NCI-H748 treated with DMSO at 0.1 percent for 48 hours (cell line): ENCODE measurements around the gene LHX5.

Source experiments
- DNase-seq: peaks from one replicate; lab custom pipeline; 2025; lab: John Stamatoyannopoulos, UW

LHX5 gene

DNA sequence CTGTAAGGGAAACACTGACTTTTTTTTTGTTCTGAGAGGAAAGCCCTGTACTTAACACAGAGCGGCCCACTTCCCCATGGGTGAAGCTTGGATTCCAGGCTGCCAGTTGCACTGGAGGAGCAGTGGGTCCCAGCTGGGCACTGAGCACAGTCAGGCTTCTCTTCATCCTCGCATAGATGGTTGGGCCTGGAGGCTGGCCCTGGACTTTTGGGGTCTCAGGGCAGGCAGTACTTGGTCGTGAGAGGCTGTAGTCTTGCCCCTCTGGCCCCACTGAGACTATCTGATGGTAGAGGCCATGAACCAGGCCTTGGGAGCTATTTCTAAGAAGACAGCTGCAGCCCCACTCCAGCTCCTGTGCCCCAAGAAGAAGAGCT is 6.2 kb upstream of the LHX5 start:
- no peak for DNase-seq

DNA sequence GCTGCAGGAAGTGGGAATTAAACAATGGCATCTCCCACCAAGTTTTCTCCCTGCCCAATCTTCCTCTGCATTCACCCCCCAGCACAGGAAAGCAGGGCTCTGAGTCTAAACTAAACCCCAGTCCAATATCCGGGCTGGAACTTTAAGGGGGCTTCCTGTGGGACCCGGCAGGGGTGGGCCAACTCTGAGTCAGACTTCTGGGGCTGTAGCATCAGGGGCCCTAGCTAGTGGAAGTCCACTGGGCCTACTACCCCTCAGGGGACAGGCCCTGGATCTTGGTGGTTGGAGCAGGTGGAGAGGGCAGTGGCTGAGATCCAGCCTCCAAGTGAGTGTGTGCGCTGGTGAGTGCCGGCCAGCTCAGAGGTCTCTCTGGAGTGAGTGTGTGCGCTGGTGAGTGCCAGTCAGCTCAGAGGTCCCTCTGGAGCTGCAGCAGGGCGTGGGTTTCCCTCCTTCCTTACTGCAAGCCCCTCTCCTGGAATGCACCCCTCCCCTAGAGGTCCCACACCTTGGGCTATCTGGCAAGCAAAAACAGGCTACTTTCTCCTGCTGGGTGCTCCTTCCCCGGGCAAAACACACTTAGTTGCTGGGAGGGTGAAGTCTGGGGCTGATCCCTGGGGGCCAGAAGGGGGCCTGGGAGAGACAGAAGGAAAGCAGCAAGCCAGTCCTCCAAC is 5.6 kb upstream of the LHX5 start:
- DNase-seq: no peak

DNA sequence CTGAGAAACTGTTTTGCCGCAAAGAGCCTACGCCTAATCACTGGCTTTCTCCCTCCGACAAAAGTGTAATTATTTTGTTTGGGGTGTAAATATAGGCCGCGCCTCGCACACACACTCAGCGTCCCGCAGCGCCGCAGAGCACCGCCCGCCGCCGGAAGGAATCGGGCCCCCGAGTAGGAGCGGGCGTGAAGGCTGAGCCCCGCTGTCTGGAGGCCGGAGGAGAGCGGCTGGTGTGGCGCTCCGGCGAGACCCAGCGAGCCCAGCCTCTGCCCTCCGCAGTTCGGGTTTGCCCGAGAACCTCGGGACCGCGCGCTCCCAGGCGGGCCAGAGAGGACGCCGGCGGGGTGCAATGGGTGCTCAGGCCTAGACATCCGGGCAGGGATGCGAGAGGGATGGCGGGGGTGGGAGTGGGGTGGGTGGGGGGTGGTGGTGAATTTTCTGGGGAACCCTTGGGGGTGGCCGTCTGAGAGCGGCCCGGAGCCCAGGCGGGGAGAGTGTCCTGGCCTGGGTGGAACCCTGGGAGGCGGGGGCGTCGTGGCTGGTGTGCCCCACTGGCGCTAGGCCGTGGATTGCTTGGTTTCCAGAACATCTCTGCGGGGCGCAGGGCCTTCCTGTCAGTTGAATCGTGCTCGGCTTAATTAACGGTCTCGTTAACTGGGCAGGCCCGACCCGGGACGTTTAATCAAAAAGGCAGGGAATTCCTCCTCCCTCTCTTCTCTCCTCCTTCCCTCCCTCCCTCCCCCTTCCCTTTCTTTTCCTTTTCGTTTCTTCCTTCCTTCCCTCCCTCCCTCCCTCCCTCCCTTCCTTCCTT is 4.7 kb upstream of the LHX5 start:
- DNase-seq: peak; percentile 66

DNA sequence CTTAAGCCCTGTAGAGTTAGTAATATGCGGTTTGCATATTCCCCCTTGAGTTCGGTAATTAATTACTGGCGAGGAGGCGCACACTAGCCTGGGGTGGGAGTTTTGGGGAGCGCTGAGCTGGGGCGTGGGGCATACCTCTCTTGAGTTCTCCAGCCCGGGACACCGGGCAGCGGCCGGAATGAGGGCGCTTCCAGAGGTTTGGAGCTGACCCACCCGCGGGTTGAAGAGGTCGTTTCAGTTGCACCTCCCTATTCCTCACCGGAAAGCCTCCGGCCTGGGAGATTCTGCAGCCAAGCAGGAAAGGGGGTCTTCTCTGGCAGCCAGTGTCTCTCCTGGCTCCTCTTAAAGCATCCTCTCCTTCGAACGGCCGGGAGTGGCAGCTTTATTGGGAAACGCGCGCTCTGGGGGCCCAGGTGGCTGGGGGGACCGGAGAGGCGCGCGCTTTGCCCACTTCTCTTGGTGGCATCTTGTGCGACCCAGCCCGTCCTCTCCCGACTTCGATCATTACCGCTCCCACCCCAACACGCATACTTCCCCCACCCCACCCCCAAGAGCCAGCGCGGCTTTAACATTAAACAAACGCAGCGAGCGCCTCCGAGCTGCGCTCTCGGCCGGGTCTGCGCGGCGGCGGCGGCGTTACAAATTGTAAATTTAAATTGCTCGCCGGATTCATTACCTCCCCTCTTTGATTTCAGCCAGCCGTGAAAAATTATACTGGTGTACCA is 3.9 kb upstream of the LHX5 start:
- DNase-seq: no peak

DNA sequence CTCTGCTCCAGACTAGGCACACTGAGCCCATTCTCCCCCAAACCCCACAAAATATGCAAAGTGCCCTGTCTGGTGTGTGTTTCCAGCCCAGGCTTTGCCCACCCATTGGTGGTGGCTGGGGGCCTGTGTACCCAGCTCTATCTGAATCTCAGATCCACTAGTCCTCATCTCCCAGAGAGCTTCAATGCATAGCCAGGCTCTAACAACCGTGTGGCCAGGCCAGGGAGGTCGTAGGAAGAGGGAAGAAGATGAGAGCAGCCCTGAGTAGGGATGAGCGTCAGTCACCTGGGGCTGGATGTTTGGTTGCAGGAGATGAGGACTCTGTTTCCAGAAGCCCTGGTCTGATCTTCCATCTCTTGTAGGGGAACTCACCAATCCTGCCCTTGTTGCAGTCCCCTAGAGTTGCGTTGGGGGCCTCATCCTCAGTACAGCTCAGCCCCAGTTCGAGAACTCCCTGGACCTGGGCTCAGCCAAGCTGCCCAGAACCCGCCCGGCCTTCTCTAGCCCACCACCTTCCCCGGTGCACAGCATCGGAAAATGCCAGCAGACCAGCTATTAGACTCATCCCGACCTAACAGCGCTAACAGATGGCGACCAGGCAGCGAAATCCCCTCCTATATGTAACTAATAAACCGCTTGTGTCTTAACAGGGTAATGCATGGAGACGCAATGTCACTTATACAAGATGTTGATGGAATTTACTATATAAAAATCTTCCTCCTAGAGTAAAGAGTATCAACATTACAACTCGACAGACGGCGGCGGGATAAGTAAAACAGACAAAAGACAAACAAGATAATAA is 3.2 kb upstream of the LHX5 start:
- DNase-seq: no peak

DNA sequence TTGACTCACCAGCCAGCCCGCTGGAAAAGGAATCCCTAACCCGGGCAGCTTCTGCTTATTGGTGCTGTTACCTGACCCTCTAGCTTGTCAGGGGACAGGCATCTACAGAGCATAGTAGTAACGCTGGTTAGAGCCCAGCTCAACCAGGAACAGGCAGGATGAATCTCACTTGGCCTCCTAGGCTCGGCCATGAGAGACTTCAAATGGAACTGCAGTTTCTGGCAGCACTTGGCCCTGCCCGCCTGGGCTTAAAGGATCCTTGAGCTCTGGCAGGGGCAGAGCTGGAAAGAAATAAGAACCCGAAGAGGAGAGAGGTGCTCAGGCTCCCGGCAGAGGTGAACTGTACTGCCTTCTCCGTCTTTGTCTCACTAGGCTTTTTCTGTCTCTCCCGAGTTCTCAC is 2.3 kb upstream of the LHX5 start:
- no peak for DNase-seq

DNA sequence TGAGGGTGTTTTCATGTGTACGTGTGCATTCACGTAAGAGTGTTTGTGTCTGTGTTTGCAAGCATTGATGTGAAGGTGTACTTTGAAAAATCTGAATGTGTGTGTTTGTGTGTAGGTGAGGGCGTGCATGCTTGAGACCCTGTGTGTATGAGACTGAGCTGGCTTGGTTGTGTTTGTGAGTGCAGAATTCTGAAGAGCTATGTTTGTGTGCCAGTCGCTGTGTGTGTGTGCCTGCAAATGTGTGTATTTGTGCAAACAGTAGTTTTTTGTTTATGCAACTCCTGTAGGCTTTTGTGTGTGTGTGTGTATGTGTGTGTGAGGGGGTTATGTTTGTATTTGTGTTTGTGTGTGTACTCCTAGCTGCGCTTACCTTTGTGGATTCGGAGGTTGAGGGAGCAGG is 1.7 kb upstream of the LHX5 start:
- DNase-seq: no peak

DNA sequence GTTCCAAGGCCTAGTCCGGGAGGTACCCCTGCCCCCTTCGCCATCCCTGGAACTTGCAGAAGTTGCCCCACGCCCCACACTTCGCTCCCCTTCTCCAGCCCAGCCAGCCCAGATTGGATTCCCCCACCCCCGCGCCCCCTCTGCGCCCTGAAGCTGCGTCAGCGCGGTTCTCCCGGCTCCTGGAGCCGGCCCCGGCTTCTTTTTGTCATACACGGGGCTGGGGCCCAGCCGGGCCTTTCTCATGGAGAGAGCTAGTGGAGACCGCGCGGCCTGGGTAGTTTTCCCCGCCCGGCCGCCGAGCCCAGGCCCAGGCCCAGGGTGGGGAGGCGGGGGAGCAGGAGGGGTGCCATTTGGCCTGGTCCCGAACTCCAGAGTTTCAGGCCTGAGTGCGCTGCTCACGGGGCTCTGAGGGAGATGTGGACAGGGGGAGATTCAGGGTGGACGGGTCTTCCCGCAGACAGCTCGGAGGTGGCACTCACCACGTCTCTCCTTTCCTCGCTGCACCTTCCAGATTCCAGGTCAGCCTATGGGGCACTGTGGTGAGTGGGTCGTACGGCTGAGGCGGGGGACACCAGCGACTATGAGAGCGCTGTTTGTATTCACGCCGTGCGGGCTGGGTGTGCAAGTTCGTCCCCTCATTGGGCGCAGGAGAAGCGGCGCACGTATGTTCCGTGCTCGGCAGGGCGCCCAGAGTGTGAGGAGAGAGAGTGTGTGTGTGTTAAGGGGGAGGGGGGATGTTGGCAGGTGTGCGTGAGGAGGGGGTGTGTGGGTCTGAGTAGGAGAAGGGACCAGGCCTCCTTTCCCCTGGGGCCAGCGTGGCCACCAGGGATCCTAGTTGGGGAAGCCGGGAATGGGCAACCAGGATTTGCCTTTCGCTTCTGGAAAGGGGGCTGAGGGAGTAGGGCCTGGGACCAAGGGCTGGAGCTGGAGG is 785 bp upstream of the LHX5 start:
- no peak for DNase-seq

DNA sequence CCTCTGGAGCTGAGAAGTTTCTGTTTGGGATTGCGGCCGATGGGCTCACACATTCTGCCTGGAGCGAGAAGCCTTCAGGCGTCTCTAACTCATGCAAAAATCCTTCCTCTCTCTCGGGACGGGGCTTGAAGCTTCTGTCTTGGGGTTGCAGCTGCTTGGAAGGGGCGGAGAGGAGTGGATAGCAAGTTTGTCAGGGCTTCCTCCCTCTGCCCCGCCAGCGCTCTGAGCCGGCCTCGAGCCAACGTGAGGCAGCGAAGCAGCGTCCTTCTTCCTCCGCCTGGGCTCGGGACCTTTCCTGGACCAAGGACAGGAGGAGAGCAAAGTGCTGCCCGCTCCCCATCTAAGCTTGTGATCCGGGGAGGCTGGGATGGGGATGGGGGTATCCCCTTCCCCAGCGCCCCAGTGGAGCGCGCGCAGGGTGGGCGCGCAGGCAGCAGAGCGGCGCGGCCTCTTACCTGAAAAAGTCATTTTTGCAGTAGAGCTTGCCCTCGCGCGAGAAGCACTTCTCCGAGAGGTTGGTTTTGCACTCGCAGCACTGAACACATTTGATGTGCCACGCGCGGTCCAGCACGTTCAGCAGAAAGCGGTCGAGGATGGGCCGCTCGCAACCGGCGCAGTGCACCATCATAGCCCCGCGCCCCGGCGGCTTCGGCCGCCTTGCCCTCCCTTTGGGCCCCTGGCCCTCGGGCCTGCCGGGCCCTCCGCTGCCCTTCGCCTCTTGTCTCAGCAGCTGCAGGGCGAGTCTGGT is 626 bp downstream of the LHX5 start:
- DNase-seq: no peak

DNA sequence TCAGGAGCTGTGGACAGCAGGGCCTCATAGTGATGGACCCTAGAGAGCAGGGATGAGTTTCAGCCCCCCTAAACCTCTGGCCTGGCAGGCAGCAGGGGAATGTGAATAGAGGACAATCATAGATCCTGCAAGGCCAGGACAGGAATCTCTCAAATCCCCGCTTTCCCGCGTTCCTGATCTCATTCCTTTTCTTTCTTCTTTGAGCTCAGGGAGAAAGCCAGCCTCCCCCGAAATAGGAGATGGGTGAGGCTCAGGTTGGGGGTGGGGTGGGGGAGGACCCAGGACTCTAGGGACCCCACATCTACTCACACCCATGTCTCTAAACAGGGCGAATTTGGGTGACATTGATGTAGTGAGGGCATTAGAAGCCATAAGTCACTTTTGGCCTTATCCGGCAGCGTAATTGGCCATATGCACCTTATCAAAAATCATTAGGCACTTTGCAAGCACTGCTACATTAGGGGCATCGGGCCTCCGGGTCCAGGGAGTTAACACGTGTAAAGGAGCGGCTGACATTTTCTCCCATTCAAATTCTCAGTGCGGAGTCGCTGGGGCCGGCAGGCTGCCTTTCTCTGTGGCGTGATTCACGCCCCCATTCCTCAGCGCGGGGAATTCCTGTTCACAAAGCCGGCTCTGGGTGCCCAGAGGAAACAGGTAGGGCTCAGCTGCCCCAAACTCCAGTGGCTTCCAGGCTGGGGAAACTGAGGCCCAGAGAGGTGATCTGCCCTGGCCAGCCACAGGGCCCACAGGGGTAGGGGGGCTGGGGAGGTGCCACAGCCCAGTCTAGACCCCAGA is 1.5 kb downstream of the LHX5 start:
- DNase-seq: no peak

DNA sequence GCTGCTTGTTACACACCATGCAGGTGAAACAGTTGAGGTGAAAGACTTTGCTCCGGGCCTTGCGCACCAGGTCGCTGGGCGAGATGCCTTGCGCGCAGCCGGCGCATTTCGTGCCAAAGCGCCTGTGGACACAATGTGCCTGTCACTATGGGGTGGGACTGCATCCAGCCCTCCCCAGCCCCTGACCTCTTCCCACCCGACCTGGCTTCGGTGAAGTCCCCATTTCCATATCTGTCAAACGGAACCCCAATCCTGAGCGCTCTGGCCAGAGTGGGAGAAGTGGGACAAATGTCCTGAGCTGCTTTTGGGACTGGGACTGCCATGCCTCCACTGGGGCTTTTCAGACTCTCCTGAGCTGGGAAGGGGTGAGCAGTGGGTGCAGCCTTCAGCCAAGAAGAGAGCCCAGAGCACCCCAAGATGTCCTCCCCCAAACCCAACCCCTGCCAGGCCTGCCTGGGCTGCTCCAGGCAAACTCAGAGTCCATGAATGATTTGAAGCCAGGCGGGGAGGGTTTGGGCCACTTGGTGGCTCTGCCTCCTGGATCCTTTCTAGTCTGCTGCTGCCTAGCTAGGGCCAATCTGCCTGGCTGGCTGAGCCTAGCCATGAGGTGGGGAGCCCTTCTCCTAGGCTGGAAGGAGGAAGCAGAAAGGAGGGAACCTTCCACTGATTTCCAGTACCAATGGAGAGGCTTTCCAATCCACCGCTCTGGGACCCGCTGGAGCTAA is 2.3 kb downstream of the LHX5 start:
- DNase-seq: no peak

DNA sequence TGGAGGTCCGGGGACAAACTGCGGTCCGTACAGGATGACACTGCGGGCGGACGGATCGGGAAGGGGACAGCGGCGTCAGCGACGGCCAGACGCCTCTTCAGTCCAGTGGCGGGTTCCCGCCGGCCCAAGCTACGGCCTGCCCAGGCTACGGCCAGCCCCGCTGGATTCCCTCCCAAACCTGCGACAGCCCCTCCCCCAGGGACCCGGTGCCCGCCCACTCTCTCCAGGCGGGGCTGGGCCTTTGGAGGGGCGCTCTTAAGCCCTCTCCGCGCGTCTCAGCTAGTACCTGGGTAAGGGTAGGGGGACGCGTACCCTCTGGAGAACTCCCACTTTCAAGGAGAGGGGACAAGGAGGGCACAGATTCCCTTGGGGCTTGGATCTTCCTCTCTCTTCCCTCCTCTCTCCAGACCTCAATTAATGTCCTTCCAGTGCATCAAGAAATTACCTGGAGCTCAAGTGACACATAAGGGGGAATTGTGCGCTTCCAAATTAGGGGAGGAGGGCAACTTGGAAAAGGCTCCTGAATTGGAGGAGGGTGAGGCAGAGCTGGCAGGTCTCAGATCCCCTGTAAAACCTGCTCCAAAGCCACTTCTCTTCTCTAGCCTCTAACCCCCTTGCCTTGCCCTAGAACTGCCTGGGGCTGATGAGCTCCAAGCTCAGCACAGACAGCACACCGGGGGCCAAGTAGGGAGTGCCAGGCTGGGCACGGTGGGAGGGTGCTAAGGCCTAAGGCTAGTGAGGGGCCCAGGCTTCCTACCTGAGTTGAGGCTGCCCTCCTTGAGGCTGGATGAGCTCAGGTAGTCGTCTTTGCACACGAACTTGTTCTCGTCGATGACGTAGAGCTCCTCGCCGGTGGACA is 3.1 kb downstream of the LHX5 start:
- DNase-seq: no peak

DNA sequence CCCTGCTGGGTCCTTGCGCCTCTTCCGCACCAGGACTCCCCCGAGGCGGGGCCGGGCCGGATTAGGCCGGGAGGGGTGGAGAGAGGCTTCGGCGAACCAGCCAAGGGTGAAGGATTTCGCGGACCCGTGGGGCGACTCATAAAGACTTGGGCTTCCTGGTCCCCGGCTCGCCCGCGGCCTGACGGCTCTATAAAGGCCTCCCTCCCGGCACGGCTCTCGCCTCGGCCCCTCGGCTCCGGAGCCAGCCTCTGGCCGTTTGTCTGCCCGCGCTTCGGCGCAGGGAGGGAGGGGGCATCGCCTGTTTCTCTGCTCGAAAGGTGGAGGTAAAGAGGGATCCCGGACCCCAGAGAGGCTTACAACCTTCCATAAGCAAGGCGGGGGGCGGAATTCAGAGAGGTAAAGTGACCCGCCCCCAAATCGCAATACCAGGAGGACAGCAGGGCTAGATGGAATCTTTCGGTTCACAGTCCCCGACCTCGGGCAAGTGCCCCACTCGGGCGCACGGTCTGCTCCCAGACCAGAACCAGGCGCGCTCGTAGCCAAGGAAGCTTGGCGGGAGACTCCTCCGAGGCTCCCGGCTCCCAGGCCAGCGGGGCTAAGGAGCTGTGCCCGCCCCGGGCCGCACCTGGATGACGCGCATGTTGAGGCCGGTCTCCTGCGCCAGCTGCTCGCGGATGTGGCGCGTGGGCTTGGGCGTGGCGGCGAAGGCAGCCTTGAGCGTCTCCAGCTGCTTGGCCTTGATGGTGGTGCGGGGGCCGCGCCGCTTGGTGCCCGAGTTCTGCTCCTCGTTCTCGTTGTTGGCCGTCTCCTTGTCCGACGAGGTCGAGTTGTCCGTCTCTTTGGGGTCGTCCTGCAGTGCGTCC is 3.9 kb downstream of the LHX5 start:
- DNase-seq: no peak

DNA sequence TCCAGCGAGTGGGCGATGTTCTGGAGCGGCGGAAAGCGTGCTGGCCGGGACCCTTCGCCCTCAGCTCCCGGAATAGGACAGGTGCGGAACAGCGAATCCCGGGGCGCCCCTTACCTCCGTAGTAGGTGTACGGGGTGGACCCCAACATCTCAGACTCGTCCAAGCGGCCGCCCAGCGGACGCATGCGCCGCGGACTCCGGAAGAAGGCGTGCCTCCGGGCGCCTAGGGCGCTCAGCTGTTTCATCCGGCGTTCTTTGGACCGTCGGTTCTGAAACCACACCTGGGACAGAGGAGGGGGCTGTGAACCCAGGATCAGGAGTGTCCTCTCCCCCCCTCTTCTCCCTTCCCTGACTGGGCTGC is 4.5 kb downstream of the LHX5 start:
- no peak for DNase-seq

DNA sequence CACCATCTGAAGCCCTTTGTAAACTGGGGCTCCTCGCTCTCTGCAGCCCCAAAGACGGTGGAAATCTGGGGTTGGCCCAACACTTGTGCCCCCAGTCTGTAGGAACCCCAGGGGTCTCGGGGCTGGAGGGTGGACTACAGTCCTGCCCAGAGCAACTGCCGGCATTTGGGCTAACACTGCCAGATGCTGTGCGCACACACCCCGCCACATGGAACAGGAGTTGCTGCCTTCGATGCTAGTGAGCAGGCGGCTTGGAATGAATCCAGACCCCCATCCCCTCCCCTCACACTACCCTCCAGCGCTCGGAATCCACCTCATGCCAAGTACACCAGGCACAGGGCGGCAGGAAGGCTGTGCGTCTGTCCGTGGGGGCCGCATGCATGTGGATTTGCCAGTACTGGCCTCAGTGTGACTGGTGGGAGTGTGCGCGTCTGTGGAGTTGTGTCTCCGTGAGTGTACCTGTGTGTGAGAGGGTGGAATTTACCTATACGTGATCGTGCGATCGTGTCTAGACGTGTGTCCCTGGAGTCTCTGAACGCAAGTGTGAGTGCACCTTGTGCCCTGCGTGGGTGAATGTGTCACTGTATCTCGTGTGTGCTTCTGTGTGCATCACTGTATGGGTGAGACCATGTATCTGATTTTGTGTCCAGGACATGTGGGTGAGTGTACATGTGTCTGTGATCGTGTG is 5.1 kb downstream of the LHX5 start:
- no peak for DNase-seq

DNA sequence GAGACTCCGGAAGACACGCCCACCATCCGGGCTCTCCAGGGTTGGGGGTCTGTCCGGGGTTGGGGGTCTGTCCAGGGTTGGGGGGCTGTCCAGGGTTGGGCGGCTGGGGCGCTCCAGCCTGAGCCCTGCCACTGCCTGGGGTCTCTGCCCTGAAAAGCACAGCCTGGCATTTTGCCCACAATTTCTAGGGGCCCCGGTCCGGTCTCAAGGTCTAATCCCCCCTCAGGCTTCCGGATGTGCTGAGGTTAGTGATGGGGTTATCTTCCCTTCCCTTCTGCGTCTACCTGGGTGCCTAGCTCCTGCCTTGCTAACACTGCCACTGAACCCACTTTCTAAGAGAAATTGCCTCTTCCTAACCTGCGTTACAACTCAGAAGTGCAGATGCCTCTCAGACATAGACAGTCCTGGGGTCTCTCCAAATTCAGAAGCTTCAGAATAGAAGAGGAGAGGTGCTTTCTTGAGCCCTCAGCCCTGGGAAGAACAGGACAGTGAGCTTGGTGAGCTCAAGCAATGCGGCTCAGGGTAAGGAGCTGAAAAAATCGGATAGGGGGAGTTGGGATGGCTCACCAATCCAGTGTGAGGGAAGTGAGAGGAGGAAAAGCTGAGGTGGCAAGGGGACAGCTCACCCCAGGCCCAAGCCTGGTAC is 5.7 kb downstream of the LHX5 start:
- no peak for DNase-seq
